Measurements from ENCODE around the gene GANC.

DNA sequence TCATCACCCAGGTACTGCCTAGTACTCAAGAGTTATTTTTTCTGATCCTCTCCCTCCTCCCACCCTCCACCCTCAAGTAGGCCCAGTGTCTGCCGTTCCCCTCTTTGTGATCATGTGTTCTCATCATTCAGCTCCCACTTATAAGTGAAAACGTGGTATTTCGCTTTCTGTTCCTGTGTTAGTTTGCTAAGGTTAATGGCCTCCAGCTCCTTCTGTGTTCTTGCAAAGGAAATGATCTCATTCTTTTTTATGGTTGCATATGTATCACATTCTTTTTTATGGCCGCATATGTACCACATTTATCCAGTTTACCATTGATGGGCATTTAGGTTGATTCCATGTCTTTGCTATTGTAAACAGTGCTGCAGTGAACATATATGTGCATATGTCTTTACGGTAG lies 8.2 kb upstream of the GANC start:
- TF ChIP-seq, protein P1, sequence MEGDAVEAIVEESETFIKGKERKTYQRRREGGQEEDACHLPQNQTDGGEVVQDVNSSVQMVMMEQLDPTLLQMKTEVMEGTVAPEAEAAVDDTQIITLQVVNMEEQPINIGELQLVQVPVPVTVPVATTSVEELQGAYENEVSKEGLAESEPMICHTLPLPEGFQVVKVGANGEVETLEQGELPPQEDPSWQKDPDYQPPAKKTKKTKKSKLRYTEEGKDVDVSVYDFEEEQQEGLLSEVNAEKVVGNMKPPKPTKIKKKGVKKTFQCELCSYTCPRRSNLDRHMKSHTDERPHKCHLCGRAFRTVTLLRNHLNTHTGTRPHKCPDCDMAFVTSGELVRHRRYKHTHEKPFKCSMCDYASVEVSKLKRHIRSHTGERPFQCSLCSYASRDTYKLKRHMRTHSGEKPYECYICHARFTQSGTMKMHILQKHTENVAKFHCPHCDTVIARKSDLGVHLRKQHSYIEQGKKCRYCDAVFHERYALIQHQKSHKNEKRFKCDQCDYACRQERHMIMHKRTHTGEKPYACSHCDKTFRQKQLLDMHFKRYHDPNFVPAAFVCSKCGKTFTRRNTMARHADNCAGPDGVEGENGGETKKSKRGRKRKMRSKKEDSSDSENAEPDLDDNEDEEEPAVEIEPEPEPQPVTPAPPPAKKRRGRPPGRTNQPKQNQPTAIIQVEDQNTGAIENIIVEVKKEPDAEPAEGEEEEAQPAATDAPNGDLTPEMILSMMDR (IDR thresholded peaks at IDR 0.05 in 8 of 11, conservative IDR thresholded peaks at IDR 0.05 in 3 of 11), result no peak
- no peak for TF ChIP-seq POLR2A (IDR thresholded peaks at IDR 0.05)
- no peak for TF ChIP-seq POLR2AphosphoS5 (IDR thresholded peaks at IDR 0.05)
